HFF-Myc (cell line): ENCODE measurements around the gene GRM6.

Experiments
- DNase-seq: peaks from one replicate; pipeline ENCODE4 v3.0.0-alpha.2; 2011; ENCODE audit warnings: low read depth; ENCODE audit errors: extremely low read depth
- H3K4me3 ChIP-seq: replicated peaks from 2 replicates; pipeline ENCODE4 v1.5.1; 2011; ENCODE audit warnings: low read depth, mild to moderate bottlenecking, control low read depth, low read length
- CTCF ChIP-seq: IDR thresholded peaks from 2 replicates; pipeline ENCODE4 v1.5.1; 2012; ENCODE audit warnings: mild to moderate bottlenecking, low read depth, low read length, control low read depth; ENCODE audit errors: missing control alignments

Gene GRM6

GRCh38 chr5:178984145-178985072 lies 10.7 kb downstream of the GRM6 start:
- TF ChIP-seq CTCF: no peak
- no peak for DNase-seq
- no peak overlapping the region for H3K4me3 ChIP-seq

- no peak for TF ChIP-seq CTCF
- no peak for DNase-seq
- H3K4me3 ChIP-seq: no peak overlapping the region
Measured at GRCh38 chr5:178983728-178984127, 11.4 kb downstream of the GRM6 start.

GRCh38 chr5:178982941-178983340 lies 12.2 kb downstream of the GRM6 start:
- no peak for DNase-seq
- TF ChIP-seq CTCF: no peak
- H3K4me3 ChIP-seq: no peak overlapping the region

GRCh38 chr5:178981381-178981780 lies 13.7 kb downstream of the GRM6 start:
- no peak for TF ChIP-seq CTCF
- H3K4me3 ChIP-seq: no peak overlapping the region
- DNase-seq: no peak

GRCh38 chr5:178965465-178966055 lies 29.6 kb downstream of the GRM6 start:
- H3K4me3 ChIP-seq: no peak overlapping the region
- DNase-seq: no peak
- no peak for TF ChIP-seq CTCF

- no peak for TF ChIP-seq CTCF
- peak overlapping the region; percentile 48 for H3K4me3 ChIP-seq
- no peak for DNase-seq
Measured at GRCh38 chr5:178941361-178941760, 53.8 kb downstream of the GRM6 start.
